Breast epithelium (tissue), 4 donors: ENCODE data around the gene DHRS1. TPM values are rescaled to one million over a fixed set of nuclear protein-coding genes. Genes with fewer than 3 reads are reported as not detected.
A peak's percentile ranks its signal among the peaks of the same experiment; 100 is the strongest.

ENCODE experiments used
- DNase-seq, 2 donors: peaks; one replicate each; pipeline ENCODE4 v3.0.0-alpha.2; 2019; ENCODE audit warnings: low spot score in 2 of 2
- H3K27ac ChIP-seq, 2 donors: fragments of 200-600 bp; sonication (generic) in 1 of 2; one replicate each; pipeline ENCODE4 v1.5.1; 2016 to 2019; ENCODE audit warnings: mild to moderate bottlenecking in 1 of 2
- H3K27me3 ChIP-seq, 2 donors: fragments of 200-600 bp; sonication (generic) in 1 of 2; one replicate each; pipeline versions ENCODE4 v1.5.1 to v1.6.0; 2017 to 2019; ENCODE audit warnings: control low read depth in 1 of 2, mild to moderate bottlenecking in 1 of 2
- H3K36me3 ChIP-seq: fragments of 200-600 bp; one replicate; pipeline ENCODE4 v1.5.1; 2019
- H3K4me1 ChIP-seq, 2 donors: fragments of 200-600 bp; sonication (generic); one replicate each; pipeline ENCODE4 v1.5.1; 2016 to 2019; ENCODE audit warnings: control low read depth in 1 of 2
- H3K4me3 ChIP-seq, 3 donors: fragments of 200-600 bp; sonication (generic); 1 replicate in 2 of 3; 2 replicates in 1 of 3; pipeline ENCODE4 v1.5.1; 2016 to 2019; ENCODE audit warnings: mild to moderate bottlenecking in 3 of 3, moderate library complexity in 2 of 3
- H3K9me3 ChIP-seq, 2 donors: fragments of 200-600 bp; sonication (generic) in 1 of 2; one replicate each; pipeline ENCODE4 v1.5.1; 2016 to 2019; ENCODE audit warnings: control low read depth in 1 of 2
- CTCF ChIP-seq, 3 donors: fragments of 450-650 bp; IDR thresholded peaks; one replicate each; pipeline ENCODE4 v1.5.1; 2016 to 2017; ENCODE audit warnings: antibody characterized with exemption in 3 of 3, mild to moderate bottlenecking in 3 of 3, moderate library complexity in 3 of 3
- POLR2A ChIP-seq: fragments of 450-650 bp; IDR thresholded peaks from one replicate; pipeline ENCODE4 v1.6.1; 2016; ENCODE audit warnings: antibody characterized with exemption, mild to moderate bottlenecking, moderate library complexity
- POLR2AphosphoS5 ChIP-seq, 3 donors: sonication (generic); formaldehyde crosslinking; IDR thresholded peaks; one replicate each; pipeline ENCODE4 v1.6.1; 2017; ENCODE audit warnings: antibody characterized with exemption in 3 of 3
- intact Hi-C: fragments of 100-400 bp; cut with DNase I; formaldehyde crosslinking; loops from one replicate; pipeline ENCODE4 v1.15.1; 2023; ENCODE audit warnings: low total_unique reads
- total RNA-seq, 3 donors: library from RNA; depleted of rRNA; stranded (reverse); fragments of >200 nt; gene quantifications; one replicate each; pipeline ENCODE4 v1.1.0, GENCODE V29; 2016

The DHRS1 gene
- total RNA-seq, 3 donors from 2014 or later = 21.9 to 45.7 (median 32.1) TPM

GRCh38 chr14:24271834-24272263 lies 27.7 kb downstream of the DHRS1 start:
- peaks cover under 1% of the 10 kb centered on the region for H3K36me3 ChIP-seq
- peak overlapping the region; percentile 95 to 98 for H3K27ac ChIP-seq
- H3K4me1 ChIP-seq = no peaks in the 10 kb centered on the region
- no peaks in the 10 kb centered on the region for H3K27me3 ChIP-seq
- intact Hi-C loops = no loop called here
- TF ChIP-seq POLR2A (no peak), POLR2AphosphoS5 (IDR thresholded peaks at IDR 0.05) (no peak), CTCF (IDR thresholded peaks at IDR 0.05) (no peak)
- H3K4me3 ChIP-seq = peak overlapping the region; percentile 75 to 94 (median 90)
- H3K9me3 ChIP-seq = no peaks in the 10 kb centered on the region
- no peak for DNase-seq

- no peaks in the 10 kb centered on the region for H3K9me3 ChIP-seq
- TF ChIP-seq CTCF (IDR thresholded peaks at IDR 0.05) = peak; percentile 38 to 72 (median 55)
- peak; percentile 47 to 77 (median 73) for TF ChIP-seq POLR2AphosphoS5 (IDR thresholded peaks at IDR 0.05)
- TF ChIP-seq POLR2A = peak; percentile 7
Observed at GRCh38 chr14:24271134-24271833, 28.3 kb downstream of the DHRS1 start, which contains the start of gene RABGGTA. Gene RABGGTA (minus strand): TSS chr14:24271597. CDS start chr14:24271115, 482 bp downstream.

GRCh38 chr14:24270537-24271133 lies 28.9 kb downstream of the DHRS1 start:
- intact Hi-C loops = no loop called here
- H3K27ac ChIP-seq = peak overlapping the region; percentile 95 to 98
- peak overlapping the region; percentile 75 to 94 (median 90) for H3K4me3 ChIP-seq
- TF ChIP-seq POLR2A (no peak), POLR2AphosphoS5 (IDR thresholded peaks at IDR 0.05) (no peak), CTCF (IDR thresholded peaks at IDR 0.05) (no peak)
- H3K9me3 ChIP-seq = no peaks in the 10 kb centered on the region
- H3K4me1 ChIP-seq = no peaks in the 10 kb centered on the region
- no peaks in the 10 kb centered on the region for H3K27me3 ChIP-seq
- no peak for DNase-seq
- H3K36me3 ChIP-seq = peaks cover 9% of the 10 kb centered on the region

More at GRCh38 chr14:24271134-24271833, 28.3 kb downstream of the DHRS1 start, which contains the start of gene RABGGTA:
- DNase-seq = peak; percentile 83 to 85
- Histone ChIP-seq H3K4me1 (no peaks in the 10 kb centered on the region), H3K36me3 (peaks cover 6% of the 10 kb centered on the region), H3K4me3 (peak within 1 kb of the TSS; percentile 75 to 94 (median 90)), H3K27ac (peak within 1 kb of the TSS; percentile 95 to 98), H3K27me3 (no peaks in the 10 kb centered on the region)
- intact Hi-C loops = no loop called here

GRCh38 chr14:24269910-24270536 lies 29.6 kb downstream of the DHRS1 start:
- H3K4me1 ChIP-seq = no peaks in the 10 kb centered on the region
- TF ChIP-seq CTCF (IDR thresholded peaks at IDR 0.05) (no peak), POLR2A (no peak), POLR2AphosphoS5 (IDR thresholded peaks at IDR 0.05) (no peak)
- no peaks in the 10 kb centered on the region for H3K27me3 ChIP-seq
- intact Hi-C loops = no loop called here
- no peak overlapping the region for H3K27ac ChIP-seq
- no peak overlapping the region for H3K4me3 ChIP-seq
- H3K9me3 ChIP-seq = no peaks in the 10 kb centered on the region
- peaks cover 9% of the 10 kb centered on the region for H3K36me3 ChIP-seq
- no peak for DNase-seq
